NCI-H1417 (cell line): ENCODE results near the gene RIN3.
A peak's percentile ranks its signal among the peaks of the same experiment; 100 is the strongest.

ENCODE experiments used
- DNase-seq, 3 experiments: peaks; one replicate each; lab custom pipeline; 2025; lab: John Stamatoyannopoulos, UW

RIN3 gene

DNA sequence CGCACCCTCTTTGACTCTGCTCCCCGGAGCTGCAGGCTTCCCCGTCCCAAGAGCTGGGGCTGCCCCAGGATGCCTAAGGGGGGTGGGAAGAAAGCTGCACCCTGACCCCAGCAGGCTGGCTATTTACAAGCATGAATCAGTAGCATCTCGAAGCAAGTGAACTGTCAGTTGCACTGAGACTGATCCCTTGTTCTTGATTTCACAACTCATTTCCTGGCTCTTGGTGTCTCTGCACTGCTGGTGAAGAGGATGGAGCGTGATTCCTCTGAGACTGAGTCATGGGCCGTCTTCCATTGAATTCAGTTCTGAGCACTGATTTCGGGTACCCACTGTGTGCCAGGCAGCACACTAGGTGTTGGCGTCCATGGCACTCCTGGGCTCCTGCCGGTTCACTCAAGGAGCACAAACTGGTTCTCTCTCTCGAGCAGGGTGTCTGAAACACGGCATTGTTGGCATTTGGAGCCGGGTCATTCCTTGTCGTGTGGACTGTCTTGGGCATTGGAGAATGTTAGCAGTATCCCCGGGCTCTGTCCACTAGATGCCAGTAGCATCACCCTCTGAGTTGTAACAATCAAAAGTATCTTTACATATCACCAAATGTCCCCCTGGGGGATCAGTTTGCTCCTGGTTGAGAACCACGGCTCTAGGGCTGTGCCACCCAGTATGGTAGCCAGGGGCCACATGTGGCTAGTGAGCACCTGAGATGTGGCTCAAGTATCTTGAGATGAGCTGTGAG, 86.9 kb downstream of the RIN3 start:
- no peak for DNase-seq

DNA sequence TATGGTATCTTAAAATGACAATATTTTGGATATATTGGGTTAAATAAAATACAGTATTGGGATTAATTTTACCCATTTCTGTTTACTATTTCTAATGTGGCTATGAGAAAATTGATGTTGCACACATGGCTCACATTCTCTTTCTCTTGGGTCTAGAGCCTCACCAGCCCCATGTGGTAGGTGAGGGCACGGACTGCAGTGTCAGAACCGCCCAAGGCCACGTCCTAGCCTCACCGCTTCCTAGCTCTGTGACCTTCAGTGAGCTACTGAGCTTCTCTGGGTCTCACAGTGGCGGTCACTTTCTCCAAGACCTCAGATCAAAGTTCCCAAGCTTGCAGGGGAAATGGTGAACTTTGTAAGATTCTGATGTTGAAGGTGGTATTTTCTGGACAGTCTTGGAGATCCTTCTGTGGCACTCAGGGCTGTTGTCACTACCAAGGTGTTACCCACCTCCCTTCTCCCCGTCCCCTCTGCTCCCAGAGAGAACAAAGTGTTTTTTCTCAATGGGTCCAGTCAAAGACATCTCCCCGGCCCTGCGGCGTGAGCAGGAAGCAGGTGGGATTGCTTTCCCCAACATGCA, 87.6 kb downstream of the RIN3 start:
- no peak for DNase-seq

DNA sequence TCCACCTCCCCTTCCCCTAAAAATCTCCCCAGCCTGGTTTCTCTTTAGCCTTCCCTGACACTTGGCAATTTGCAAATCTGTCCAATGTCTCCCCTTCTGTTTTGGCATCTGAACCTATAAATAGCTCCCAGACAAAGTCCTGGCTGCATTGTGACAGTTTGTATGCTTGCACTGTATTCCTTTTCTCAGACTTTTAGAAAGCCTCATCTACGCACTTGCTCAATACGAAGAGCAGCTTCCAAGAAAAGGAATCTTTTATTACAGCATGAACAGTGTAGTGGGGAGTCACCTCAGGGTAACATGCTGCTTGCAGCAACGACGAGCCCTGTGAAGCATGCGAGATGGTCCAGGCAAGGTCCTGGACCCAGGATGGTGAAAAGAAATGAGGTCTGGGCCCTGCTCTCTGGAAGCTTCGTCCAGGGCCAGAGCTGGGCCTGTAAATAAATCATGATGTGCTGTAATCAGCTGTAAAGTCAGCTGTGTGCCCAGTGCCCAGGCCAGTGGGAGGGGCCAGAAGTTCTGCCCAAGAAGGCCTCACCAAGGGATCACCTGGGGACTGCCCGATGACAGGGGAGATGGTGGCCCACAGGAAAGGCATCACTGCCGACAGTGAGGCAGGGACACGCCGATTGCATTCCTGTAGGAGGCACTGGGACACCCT, 88.3 kb downstream of the RIN3 start:
- DNase-seq, result no peak

GRCh38 chr14:92603309-92604242, 90.0 kb downstream of the RIN3 start:
- peak in 2 of 3 experiments; percentile 35 to 75 for DNase-seq

- no peak for DNase-seq
These were observed 91.8 kb downstream of the RIN3 start for GRCh38 chr14:92605274-92605940.

GRCh38 chr14:92607251-92607650, 93.7 kb downstream of the RIN3 start:
- DNase-seq, result no peak

DNA sequence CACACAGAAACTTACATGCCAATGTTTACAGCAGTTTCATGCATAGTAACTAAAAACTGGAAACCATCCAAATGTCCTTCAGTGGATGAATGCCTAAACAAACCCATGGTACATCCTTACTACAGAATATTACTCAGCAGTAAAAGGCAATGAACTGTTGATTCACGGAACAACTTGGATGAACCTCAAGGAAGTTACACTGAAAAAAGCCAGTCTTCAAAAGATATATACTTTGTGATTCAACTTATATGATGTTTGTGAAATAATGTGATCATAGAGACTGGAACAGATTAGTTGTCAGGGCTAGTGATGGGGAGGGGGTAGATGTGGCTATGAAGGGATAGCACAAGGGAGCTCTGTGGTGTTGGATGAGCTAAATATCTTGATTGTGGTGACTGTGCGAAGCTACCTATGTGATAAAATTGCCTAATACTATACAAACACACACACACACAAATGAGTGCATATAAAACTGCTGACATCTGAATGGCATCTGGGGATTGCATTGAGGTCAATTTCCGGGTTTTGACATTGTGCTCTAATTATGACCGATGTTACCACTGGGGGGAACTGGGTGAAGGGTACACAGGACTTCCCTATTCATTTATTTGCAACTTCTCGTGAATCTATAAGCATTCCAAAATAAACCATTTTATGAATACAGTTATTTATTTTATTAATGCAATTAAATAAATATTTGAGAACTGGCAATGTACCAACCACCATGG, 94.3 kb downstream of the RIN3 start:
- DNase-seq, result no peak

DNA sequence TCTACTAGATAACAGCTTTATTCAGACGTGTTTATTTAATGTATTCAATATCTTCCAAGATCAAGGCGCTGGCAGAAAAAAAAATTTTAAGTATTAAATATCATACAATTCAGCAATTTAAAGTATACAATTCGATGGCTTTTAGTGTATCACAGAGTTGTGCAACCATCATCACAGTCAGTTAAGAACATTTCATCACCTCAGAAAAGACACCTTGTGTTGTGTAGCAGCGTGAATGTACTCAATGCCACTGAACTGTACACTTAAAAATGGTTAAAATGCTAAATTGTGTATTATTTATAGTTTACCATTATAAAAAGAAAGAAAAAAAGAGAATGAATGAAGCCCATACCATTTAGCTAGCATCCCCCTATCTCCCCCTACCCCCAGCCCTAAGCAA, 96.4 kb downstream of the RIN3 start:
- no peak for DNase-seq

DNA sequence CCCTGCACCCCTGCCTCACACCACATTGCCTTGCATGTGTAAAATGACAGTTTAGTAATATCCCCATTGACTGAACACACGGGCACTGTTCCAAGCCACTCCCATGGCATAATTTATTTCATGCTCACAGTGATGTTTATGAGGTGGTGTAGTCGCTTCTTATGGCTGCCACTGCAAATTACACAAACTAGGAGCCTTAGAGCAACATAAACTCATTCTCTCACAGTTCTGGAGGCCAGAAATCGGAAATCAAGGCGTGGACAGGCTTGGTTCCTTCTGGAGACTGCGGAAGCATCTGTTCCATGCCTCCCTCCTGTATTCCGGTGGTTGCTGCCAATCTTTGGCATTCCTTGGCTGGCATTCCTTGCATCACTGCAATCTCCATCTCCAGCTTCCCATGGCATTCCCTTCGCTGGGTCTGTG, 97.3 kb downstream of the RIN3 start:
- DNase-seq, result no peak

GRCh38 chr14:92613008-92613658, 99.6 kb downstream of the RIN3 start:
- DNase-seq, result peak in 2 of 3 experiments; percentile 13 to 18

DNA sequence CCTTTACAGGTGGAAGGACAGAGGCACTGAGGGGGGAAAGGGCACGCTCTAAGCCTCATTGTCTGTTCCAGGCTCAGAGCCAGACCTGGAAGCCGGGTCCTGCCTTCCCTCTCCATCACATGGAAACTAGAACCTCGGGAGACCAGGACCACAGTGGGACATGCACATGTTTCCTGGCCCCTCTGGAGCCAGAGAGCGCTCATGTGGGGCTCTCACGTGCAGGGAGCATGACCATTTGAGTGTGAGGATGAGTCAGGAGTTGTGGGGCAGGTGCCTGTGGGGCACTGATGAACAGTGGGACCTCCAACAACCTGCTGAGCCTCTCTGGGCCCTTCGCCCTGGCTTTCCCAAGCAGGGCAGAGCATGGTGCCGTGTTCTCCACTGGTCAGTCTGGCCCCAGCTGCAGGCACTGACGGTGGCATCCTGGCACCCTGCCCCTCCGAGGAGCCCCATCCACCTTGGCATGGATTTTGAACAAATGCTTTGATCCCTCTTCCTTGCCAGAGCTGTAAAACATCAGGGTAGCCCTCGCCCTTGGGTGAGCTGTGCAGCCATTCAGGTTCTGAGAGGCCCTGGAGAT, 100.2 kb downstream of the RIN3 start:
- no peak for DNase-seq

DNA sequence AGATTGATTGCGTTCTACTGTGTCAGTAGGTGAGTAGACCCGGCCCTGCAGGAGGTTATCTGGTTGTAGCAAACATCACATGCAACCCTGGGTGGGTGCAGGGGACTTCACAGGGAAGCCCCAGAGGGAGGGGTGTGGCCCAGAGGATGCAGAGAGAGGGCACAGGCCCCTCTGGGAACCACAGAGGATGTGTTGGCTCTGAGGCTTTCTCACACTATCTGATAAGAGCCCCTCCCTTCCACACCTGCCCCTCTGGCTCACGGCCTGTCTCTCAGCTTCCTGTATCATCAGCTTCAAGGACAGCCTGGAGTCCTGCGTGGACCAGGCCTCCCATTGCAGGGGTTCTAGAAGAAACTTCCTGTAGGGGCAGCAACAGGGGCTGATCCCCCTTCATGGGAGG, 101.9 kb downstream of the RIN3 start:
- no peak for DNase-seq

DNA sequence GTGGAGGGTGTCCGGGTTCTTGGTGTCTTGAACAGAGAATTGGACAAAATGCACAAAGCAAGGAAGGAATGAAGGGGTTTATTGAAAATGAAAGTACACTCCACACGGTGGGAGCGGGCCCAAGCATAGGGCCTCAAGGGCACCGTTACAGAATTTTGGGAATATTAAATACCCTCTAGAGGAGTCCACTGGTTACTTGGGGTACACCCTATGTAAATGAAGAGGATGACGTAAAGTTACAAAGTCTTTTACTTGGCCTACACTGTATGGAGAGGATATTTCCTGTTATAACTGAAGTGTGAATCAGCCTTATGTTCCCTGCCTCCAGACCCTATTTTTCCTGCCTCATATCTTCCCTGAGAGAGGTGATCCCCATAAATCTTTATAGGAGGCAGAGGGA, 102.6 kb downstream of the RIN3 start:
- DNase-seq, result no peak

- DNase-seq, result no peak
These were observed 104.0 kb downstream of the RIN3 start for GRCh38 chr14:92617581-92617980.

DNA sequence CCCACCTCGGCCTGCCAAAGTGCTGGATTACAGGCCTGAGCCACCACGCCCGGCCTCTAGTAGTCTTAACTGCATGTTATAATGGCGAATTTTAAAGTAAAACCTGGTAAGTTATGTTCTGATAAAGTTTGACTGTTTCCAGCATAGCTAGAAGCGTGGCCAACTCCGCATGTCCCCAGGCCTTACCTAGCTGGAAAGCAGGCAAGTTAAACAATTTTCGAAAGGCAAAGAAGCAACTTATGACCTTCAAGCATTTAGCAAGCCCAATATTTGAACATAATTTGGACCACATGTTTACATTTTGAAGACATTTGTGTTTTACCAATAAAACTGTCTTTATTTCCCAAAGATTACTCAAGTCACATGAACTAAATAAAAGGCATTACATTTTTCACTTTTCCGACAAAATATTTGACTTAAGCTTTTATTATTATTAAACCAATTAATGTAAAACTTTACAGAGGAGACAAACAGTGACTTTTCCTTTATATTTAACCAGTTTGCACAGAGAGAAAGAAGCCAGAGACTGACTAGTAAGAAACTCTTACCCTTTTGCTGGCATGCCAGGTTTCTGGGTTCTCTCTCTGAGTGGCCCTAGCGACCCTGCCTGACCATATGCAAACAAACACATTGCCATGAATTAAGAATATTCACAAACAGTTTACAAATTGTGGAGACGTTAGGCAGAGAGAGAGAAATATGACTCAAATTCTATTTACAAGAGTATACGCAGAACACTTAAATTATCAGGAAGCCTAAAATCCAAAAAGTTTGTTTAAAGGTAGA, 106.3 kb downstream of the RIN3 start:
- no peak for DNase-seq

GRCh38 chr14:92622311-92622710, 108.7 kb downstream of the RIN3 start:
- no peak for DNase-seq

GRCh38 chr14:92624764-92625163, 111.2 kb downstream of the RIN3 start:
- DNase-seq, result no peak

GRCh38 chr14:92625213-92625612, 111.6 kb downstream of the RIN3 start:
- DNase-seq, result no peak

DNA sequence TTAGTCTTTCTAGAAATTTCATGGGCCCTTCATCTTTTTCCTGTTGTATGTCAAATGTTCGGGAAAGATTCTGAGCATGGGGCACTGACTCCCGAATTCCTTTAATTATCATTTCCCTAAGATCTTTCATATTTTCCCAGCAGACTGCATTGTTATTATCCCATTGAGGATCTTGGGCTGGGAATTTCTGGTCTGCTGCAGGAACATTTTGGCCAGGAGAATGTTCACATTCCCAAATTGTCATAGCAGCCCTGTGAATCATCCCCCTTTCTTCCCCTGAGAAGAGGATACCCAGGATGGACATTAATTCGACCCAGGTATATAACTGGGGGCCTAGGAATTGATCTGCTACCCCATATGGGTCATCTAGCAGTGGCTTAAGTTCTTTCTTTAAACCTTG, 112.5 kb downstream of the RIN3 start:
- DNase-seq, result no peak
